HepG2 (cell line): ENCODE measurements around the gene SLC35F6. TPM values are rescaled to one million over a fixed set of nuclear protein-coding genes. Genes with fewer than 3 reads are reported as not detected.

Experiments used
- ATAC-seq: fragments of 200-7000 bp; cut with Tn5 transposase; 3 replicates; pipeline ENCODE4 v1.9.1; 2020; ENCODE audit warnings: mild to moderate bottlenecking, moderate library complexity
- BruUV-seq: library from RNA; stranded (reverse); fragments of 400-500 nt; replicated peaks from 2 replicates; lab custom pipeline; 2021; lab: Mats Ljungman, UMichigan
- CTCF ChIA-PET: fragments of 300-600 bp; formaldehyde crosslinking; extraction: SDS; loops from one replicate; lab custom pipeline; 2021; ENCODE audit warnings: low total read pairs, inconsistent platforms, low intra/inter-chr PET ratio; lab: Yijun Ruan, JAX
- POLR2A ChIA-PET: fragments of 350-600 bp; sonication (Branson Sonifier 250); formaldehyde crosslinking; loops from one replicate; lab custom pipeline; 2020; ENCODE audit warnings: antibody characterized with exemption, inconsistent platforms; lab: Yijun Ruan, JAX
- DNase-seq: peaks from one replicate; pipeline ENCODE4 v3.0.0-alpha.2; 2015; ENCODE audit warnings: low spot score
- FAIRE-seq: peaks from 3 replicates; lab custom pipeline; 2011; peaks lifted over from hg19 to GRCh38; lab: Jason Lieb, UNC
- H2AFZ ChIP-seq: one replicate; pipeline ENCODE4 v1.6.1; 2011; ENCODE audit warnings: low read length, inconsistent platforms
- H3K27ac ChIP-seq: fragments of 300-600 bp; 3 replicates; pipeline ENCODE4 v1.8.0; 2011; ENCODE audit warnings: mixed run types, mild to moderate bottlenecking, mixed read lengths, low read length, inconsistent platforms; ENCODE audit not compliant: insufficient read depth; ENCODE audit errors: extremely low read length
- H3K27me3 ChIP-seq, 2 experiments: fragments of 200-600 bp in 1 of 2; 2 replicates in 1 of 2; 3 replicates in 1 of 2; pipeline versions ENCODE4 v1.6.0 to v1.8.0; 2011; ENCODE audit warnings: low read length in 2 of 2, mild to moderate bottlenecking in 2 of 2, moderate library complexity in 2 of 2, inconsistent platforms in 1 of 2; ENCODE audit not compliant: insufficient read depth in 2 of 2, control insufficient read depth in 1 of 2
- H3K36me3 ChIP-seq, 2 experiments: fragments of 200-600 bp in 1 of 2; replicated peaks in 1 of 2; 2 replicates in 1 of 2; 3 replicates in 1 of 2; pipeline versions ENCODE4 v1.5.1 to v1.8.0; 2011; ENCODE audit warnings: low read length in 2 of 2, inconsistent platforms in 1 of 2; ENCODE audit not compliant: insufficient read depth in 2 of 2, control insufficient read depth in 1 of 2
- H3K4me1 ChIP-seq: 2 replicates; pipeline ENCODE4 v1.5.1; 2012; ENCODE audit warnings: low read length, inconsistent platforms; ENCODE audit not compliant: insufficient read depth
- H3K4me2 ChIP-seq: 2 replicates; pipeline ENCODE4 v1.6.0; 2011; ENCODE audit warnings: low read depth, low read length, inconsistent platforms
- H3K4me3 ChIP-seq, 3 experiments: fragments of 200-600 bp in 1 of 3; sonication (generic), shearing (Covaris generic) in 1 of 3; replicated peaks in 1 of 3; 2 replicates each; pipeline ENCODE4 v1.5.1; 2011 to 2016; ENCODE audit warnings: low read length in 3 of 3, inconsistent platforms in 2 of 3, low read depth in 2 of 3, mild to moderate bottlenecking in 2 of 3, control low read depth in 1 of 3, mixed read lengths in 1 of 3; ENCODE audit not compliant: insufficient read depth in 1 of 3
- H3K79me2 ChIP-seq: one replicate; pipeline ENCODE4 v1.6.1; 2011; ENCODE audit warnings: low read length, inconsistent platforms; ENCODE audit not compliant: insufficient read depth
- H3K9ac ChIP-seq: 2 replicates; pipeline ENCODE4 v1.6.0; 2011; ENCODE audit warnings: mild to moderate bottlenecking, low read depth, low read length, inconsistent platforms; ENCODE audit not compliant: insufficient read depth
- H3K9me3 ChIP-seq: 2 replicates; pipeline ENCODE4 v1.5.1; 2012; ENCODE audit warnings: mild to moderate bottlenecking, low read length
- H4K20me1 ChIP-seq: 2 replicates; pipeline ENCODE4 v1.6.0; 2011; ENCODE audit warnings: inconsistent platforms, mild to moderate bottlenecking, low read length, moderate library complexity; ENCODE audit not compliant: insufficient read depth
- CBX1 ChIP-seq: IDR thresholded peaks from one replicate; pipeline ENCODE4 v1.6.1; 2016; ENCODE audit warnings: antibody characterized with exemption, low read depth
- HCFC1 ChIP-seq: fragments of 150-350 bp; IDR thresholded peaks from 2 replicates; pipeline ENCODE4 v1.6.1; 2014; ENCODE audit warnings: low read depth, low read length
- HNRNPLL ChIP-seq: fragments of 200-400 bp; formaldehyde crosslinking; IDR thresholded peaks from 2 replicates; pipeline ENCODE4 v1.6.1; 2017; ENCODE audit warnings: mild to moderate bottlenecking, low read depth, low read length; ENCODE audit not compliant: poor library complexity, severe bottlenecking
- MNT ChIP-seq: fragments of 450-650 bp; IDR thresholded peaks from 2 replicates; pipeline ENCODE4 v1.6.1; 2016
- SOX13 ChIP-seq, 3 experiments: fragments of 450-650 bp in 1 of 3; sonication (generic) in 1 of 3; formaldehyde crosslinking in 1 of 3; IDR thresholded peaks in 2 of 3; conservative IDR thresholded peaks in 1 of 3; 2 replicates each; pipeline versions ENCODE4 v1.5.0 to v1.6.1; 2016 to 2020; ENCODE audit warnings: antibody characterized with exemption in 1 of 3, mild to moderate bottlenecking in 1 of 3, missing compliant biosample characterization in 1 of 3, missing genetic modification reagents in 1 of 3, moderate library complexity in 1 of 3
- SSRP1 ChIP-seq: IDR thresholded peaks from 2 replicates; pipeline ENCODE4 v1.6.1; 2016; ENCODE audit warnings: control low read depth
- SUZ12 ChIP-seq: fragments of 150-350 bp; IDR thresholded peaks from 2 replicates; pipeline ENCODE4 v1.6.1; 2014; ENCODE audit warnings: low read depth, low read length
- ZBTB38 ChIP-seq: sonication (generic); formaldehyde crosslinking; IDR thresholded peaks from 2 replicates; pipeline ENCODE4 v1.5.1; 2020; ENCODE audit warnings: mild to moderate bottlenecking, missing genetic modification reagents
- ZC3H13 ChIP-seq: sonication (generic); formaldehyde crosslinking; IDR thresholded peaks from 2 replicates; pipeline ENCODE4 v1.8.1; 2023; ENCODE audit warnings: mild to moderate bottlenecking, missing genetic modification reagents, moderate library complexity
- ZNF136 ChIP-seq: sonication (generic); formaldehyde crosslinking; IDR thresholded peaks from 2 replicates; pipeline ENCODE4 v1.8.1; 2022; ENCODE audit warnings: low read depth, mild to moderate bottlenecking, moderate library complexity, missing genetic modification reagents
- ZNF605 ChIP-seq: sonication (generic); formaldehyde crosslinking; IDR thresholded peaks from 2 replicates; pipeline ENCODE4 v1.8.0; 2022; ENCODE audit warnings: mild to moderate bottlenecking, missing genetic modification reagents
- WGBS: methylation state at CpG from one replicate; pipeline ENCODE4 v1.1.6; 2017; ENCODE audit warnings: low lambda C conversion rate; 5-methylcytosine and 5-hydroxymethylcytosine counted together
- in situ Hi-C: cut with HindIII; loops from 2 replicates; pipeline ENCODE4 v1.10.0; 2017; ENCODE audit warnings: low pct_unique_long_range_greater_than_20kb; ENCODE audit not compliant: extremely low pct_ligation_motif_present
- intact Hi-C: fragments of 100-400 bp; cut with micrococcal nuclease; formaldehyde crosslinking; loops from one replicate; pipeline ENCODE4 v1.10.0; 2022; ENCODE audit not compliant: unreplicated experiment
- polyA plus RNA-seq, 8 experiments: library from polyadenylated mRNA; depleted of rRNA in 3 of 8; stranded (reverse) in 7 of 8; unstranded in 1 of 8; fragments of >200 nt; fragmentation: Illumina TruSeq in 4 of 8; extraction: Trizol in 4 of 8; gene quantifications; 2 replicates each; pipeline versions ENCODE4 v1.2.1 to v1.2.3, GENCODE V29; 2011 to 2016; ENCODE audit warnings: low read depth in 4 of 8, missing spikeins in 1 of 8, mixed read lengths in 1 of 8; ENCODE audit not compliant: insufficient read depth in 1 of 8
- total RNA-seq, 5 experiments: library from RNA; depleted of rRNA; stranded (reverse); fragments of >200 nt; fragmentation: Illumina TruSeq; extraction: Trizol; gene quantifications; 2 replicates each; pipeline ENCODE4 v1.2.3, GENCODE V29; 2016; ENCODE audit warnings: low read depth in 1 of 5
- TF ChIP-seq, protein P1 (sequence below): sonication (generic); formaldehyde crosslinking; IDR thresholded peaks from 2 replicates; pipeline ENCODE4 v1.5.1; 2020; ENCODE audit warnings: missing genetic modification reagents, mild to moderate bottlenecking, borderline replicate concordance
- TF ChIP-seq, protein P2 (sequence below): sonication (generic); formaldehyde crosslinking; IDR thresholded peaks from 2 replicates; pipeline ENCODE4 v1.4.0; 2020; ENCODE audit warnings: missing genetic modification reagents

SLC35F6 gene
- total and polyA plus RNA-seq, 2 of the 13 experiments (the other 11 are each of a cell fraction or from before 2014, with no cell fraction given): 15.2 to 21.2 TPM

DNA sequence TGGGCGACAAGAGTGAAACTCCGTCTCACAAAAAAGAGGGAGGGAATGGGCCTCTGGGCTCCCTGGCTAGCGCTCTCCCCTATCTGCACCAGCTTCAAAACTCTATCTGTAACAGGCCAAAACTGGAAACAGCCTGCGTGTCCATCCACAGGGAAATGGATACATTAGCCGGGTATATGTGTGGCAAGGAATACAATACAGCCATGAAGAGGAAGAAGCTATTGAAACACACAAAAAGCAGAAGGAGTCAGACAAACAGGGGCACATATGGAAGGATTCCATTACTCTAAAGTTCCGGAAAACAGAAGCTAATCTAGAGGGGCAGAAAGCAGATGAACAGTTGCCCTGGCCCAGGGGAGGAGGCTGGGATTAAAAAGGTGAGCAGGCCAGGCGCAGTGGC lies 24.6 kb upstream of the SLC35F6 start (continued):
- TF ChIP-seq SOX13 (IDR thresholded peaks at IDR 0.05) (no peak), SOX13 (CRISPR knock-in tag; conservative IDR thresholded peaks at IDR 0.05 in 1 of 2, IDR thresholded peaks at IDR 0.05 in 1 of 2) (no peak), HNRNPLL (no peak), ZNF605 (CRISPR knock-in tag) (no peak)

GRCh38 chr2:26740346-26740745 lies 23.7 kb upstream of the SLC35F6 start:
- H3K4me1 ChIP-seq: peaks cover 29% of the 10 kb centered on the region
- H3K27me3 ChIP-seq: peaks cover 12 to 49% of the 10 kb centered on the region in 2 experiments; a peak in 4 of 5 replicates
- TF ChIP-seq HCFC1 (no peak), ZNF136 (CRISPR knock-in tag) (no peak), SUZ12 (no peak), MNT (no peak), ZC3H13 (CRISPR knock-in tag) (no peak), ZBTB38 (CRISPR knock-in tag) (no peak), SSRP1 (CRISPR knock-in tag) (no peak), CBX1 (no peak)
- TF ChIP-seq, protein P1, sequence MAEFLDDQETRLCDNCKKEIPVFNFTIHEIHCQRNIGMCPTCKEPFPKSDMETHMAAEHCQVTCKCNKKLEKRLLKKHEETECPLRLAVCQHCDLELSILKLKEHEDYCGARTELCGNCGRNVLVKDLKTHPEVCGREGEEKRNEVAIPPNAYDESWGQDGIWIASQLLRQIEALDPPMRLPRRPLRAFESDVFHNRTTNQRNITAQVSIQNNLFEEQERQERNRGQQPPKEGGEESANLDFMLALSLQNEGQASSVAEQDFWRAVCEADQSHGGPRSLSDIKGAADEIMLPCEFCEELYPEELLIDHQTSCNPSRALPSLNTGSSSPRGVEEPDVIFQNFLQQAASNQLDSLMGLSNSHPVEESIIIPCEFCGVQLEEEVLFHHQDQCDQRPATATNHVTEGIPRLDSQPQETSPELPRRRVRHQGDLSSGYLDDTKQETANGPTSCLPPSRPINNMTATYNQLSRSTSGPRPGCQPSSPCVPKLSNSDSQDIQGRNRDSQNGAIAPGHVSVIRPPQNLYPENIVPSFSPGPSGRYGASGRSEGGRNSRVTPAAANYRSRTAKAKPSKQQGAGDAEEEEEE (CRISPR knock-in tag): no peak
- TF ChIP-seq, protein P2, sequence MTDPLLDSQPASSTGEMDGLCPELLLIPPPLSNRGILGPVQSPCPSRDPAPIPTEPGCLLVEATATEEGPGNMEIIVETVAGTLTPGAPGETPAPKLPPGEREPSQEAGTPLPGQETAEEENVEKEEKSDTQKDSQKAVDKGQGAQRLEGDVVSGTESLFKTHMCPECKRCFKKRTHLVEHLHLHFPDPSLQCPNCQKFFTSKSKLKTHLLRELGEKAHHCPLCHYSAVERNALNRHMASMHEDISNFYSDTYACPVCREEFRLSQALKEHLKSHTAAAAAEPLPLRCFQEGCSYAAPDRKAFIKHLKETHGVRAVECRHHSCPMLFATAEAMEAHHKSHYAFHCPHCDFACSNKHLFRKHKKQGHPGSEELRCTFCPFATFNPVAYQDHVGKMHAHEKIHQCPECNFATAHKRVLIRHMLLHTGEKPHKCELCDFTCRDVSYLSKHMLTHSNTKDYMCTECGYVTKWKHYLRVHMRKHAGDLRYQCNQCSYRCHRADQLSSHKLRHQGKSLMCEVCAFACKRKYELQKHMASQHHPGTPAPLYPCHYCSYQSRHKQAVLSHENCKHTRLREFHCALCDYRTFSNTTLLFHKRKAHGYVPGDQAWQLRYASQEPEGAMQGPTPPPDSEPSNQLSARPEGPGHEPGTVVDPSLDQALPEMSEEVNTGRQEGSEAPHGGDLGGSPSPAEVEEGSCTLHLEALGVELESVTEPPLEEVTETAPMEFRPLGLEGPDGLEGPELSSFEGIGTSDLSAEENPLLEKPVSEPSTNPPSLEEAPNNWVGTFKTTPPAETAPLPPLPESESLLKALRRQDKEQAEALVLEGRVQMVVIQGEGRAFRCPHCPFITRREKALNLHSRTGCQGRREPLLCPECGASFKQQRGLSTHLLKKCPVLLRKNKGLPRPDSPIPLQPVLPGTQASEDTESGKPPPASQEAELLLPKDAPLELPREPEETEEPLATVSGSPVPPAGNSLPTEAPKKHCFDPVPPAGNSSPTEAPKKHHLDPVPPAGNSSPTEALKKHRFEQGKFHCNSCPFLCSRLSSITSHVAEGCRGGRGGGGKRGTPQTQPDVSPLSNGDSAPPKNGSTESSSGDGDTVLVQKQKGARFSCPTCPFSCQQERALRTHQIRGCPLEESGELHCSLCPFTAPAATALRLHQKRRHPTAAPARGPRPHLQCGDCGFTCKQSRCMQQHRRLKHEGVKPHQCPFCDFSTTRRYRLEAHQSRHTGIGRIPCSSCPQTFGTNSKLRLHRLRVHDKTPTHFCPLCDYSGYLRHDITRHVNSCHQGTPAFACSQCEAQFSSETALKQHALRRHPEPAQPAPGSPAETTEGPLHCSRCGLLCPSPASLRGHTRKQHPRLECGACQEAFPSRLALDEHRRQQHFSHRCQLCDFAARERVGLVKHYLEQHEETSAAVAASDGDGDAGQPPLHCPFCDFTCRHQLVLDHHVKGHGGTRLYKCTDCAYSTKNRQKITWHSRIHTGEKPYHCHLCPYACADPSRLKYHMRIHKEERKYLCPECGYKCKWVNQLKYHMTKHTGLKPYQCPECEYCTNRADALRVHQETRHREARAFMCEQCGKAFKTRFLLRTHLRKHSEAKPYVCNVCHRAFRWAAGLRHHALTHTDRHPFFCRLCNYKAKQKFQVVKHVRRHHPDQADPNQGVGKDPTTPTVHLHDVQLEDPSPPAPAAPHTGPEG (CRISPR knock-in tag): no peak
- DNase-seq (no peak), ATAC-seq (no peak), FAIRE-seq (no peak)
- no peaks in the 10 kb centered on the region for H4K20me1 ChIP-seq
- in situ Hi-C loops: loop anchor here (5.0 kb wide), 1 partner anchor 128 kb away; no protein-coding TSS in a partner anchor
- no peak overlapping the region for H3K27ac ChIP-seq
- H3K36me3 ChIP-seq: no peaks in the 10 kb centered on the region
- H2AFZ ChIP-seq: no peak overlapping the region
- POLR2A ChIA-PET: no interaction called here
- BruUV-seq: no TSS peak
- H3K79me2 ChIP-seq: no peaks in the 10 kb centered on the region
- no peaks in the 10 kb centered on the region for H3K9me3 ChIP-seq
- no peak overlapping the region for H3K9ac ChIP-seq
- intact Hi-C loops: no loop called here
- WGBS: 54% methylated on average over 6 of the region's 6 CpGs
- no peak overlapping the region for H3K4me3 ChIP-seq
- H3K4me2 ChIP-seq: no peak overlapping the region
- CTCF ChIA-PET: no interaction called here
